Panc1 (cell line): ENCODE data around the gene IBA57. TPM values are rescaled to one million over a fixed set of nuclear protein-coding genes. Genes with fewer than 3 reads are reported as not detected.

ENCODE experiments used
- ATAC-seq: fragments of 200-7000 bp; cut with Tn5 transposase; 2 replicates; pipeline ENCODE4 v1.9.1; 2020; ENCODE audit warnings: mild to moderate bottlenecking, moderate library complexity
- BruUV-seq: library from RNA; stranded (reverse); fragments of 400-500 nt; replicated peaks from 2 replicates; lab custom pipeline; 2021; lab: Mats Ljungman, UMichigan
- CTCF ChIA-PET: fragments of 300-600 bp; sonication (Branson Sonifier 250); formaldehyde crosslinking; loops from one replicate; lab custom pipeline; 2022; ENCODE audit warnings: antibody characterized with exemption; lab: Charles Lee
- POLR2A ChIA-PET: fragments of 300-600 bp; sonication (Branson Sonifier 250); formaldehyde crosslinking; loops from one replicate; lab custom pipeline; 2022; ENCODE audit warnings: antibody characterized with exemption; lab: Charles Lee
- DNase-seq: peaks from one replicate; pipeline ENCODE4 v3.0.0-alpha.2; 2010; ENCODE audit warnings: low read depth, low spot score
- H3K27ac ChIP-seq: 2 replicates; pipeline ENCODE4 v1.5.1; 2011; ENCODE audit warnings: mild to moderate bottlenecking, low read length, inconsistent platforms
- H3K27me3 ChIP-seq: fragments of 200-500 bp; sonication (Bioruptor generic); 2 replicates; pipeline ENCODE4 v1.6.0; 2014; ENCODE audit warnings: low read length, inconsistent platforms; ENCODE audit not compliant: control insufficient read depth, insufficient read depth
- H3K36me3 ChIP-seq: fragments of 200-500 bp; sonication (Bioruptor generic); 2 replicates; pipeline ENCODE4 v1.5.1; 2014; ENCODE audit warnings: inconsistent platforms, mild to moderate bottlenecking, low read length, moderate library complexity; ENCODE audit not compliant: control insufficient read depth, insufficient read depth
- H3K4me1 ChIP-seq: 2 replicates; pipeline ENCODE4 v1.5.1; 2011; ENCODE audit warnings: inconsistent platforms, mild to moderate bottlenecking, low read length, moderate library complexity; ENCODE audit not compliant: control insufficient read depth, insufficient read depth
- H3K4me3 ChIP-seq, 2 experiments: 2 replicates each; pipeline ENCODE4 v1.5.1; 2011 to 2012; ENCODE audit warnings: low read depth in 2 of 2, low read length in 2 of 2, mild to moderate bottlenecking in 2 of 2, inconsistent platforms in 1 of 2, moderate library complexity in 1 of 2
- H3K9me3 ChIP-seq: fragments of 200-500 bp; sonication (Bioruptor generic); 2 replicates; pipeline ENCODE4 v1.5.1; 2014; ENCODE audit warnings: low read depth, mild to moderate bottlenecking, inconsistent platforms, low read length, moderate library complexity; ENCODE audit not compliant: control insufficient read depth, insufficient read depth
- POLR2AphosphoS5 ChIP-seq: IDR thresholded peaks from 2 replicates; pipeline ENCODE4 v1.6.1; 2012; ENCODE audit warnings: mild to moderate bottlenecking, low read depth, low read length, moderate library complexity
- SIN3A ChIP-seq: IDR thresholded peaks from 2 replicates; pipeline ENCODE4 v1.6.1; 2012; ENCODE audit warnings: low read depth, mild to moderate bottlenecking, low read length, moderate library complexity, borderline replicate concordance; ENCODE audit not compliant: insufficient read depth
- TCF7L2 ChIP-seq: IDR thresholded peaks from 2 replicates; pipeline ENCODE4 v1.6.1; 2011; ENCODE audit warnings: mild to moderate bottlenecking, low read depth, low read length, inconsistent platforms
- in situ Hi-C: cut with HindIII; loops from 2 replicates; pipeline ENCODE4 v1.10.0; 2016; ENCODE audit warnings: low sequenced_read_pairs, low pct_unique_long_range_greater_than_20kb
- intact Hi-C: fragments of 100-400 bp; cut with micrococcal nuclease; formaldehyde crosslinking; loops from one replicate; pipeline ENCODE4 v1.10.0; 2022; ENCODE audit not compliant: unreplicated experiment
- total RNA-seq: library from RNA; stranded (reverse); gene quantifications from one replicate; pipeline ENCODE4 v1.2.1, GENCODE V29; 2021; ENCODE audit not compliant: unreplicated experiment
- TF ChIP-seq, protein P1 (sequence below): fragments of 450-650 bp; IDR thresholded peaks from 2 replicates; pipeline ENCODE4 v1.5.1; 2017; ENCODE audit warnings: mild to moderate bottlenecking
- TF ChIP-seq, protein P2 (sequence below), 2 experiments: IDR thresholded peaks; 2 replicates each; pipeline ENCODE4 v1.6.1; 2011 to 2012; ENCODE audit warnings: low read depth in 2 of 2, control low read depth in 1 of 2, low read length in 1 of 2, mild to moderate bottlenecking in 1 of 2, moderate library complexity in 1 of 2; ENCODE audit not compliant: insufficient read depth in 1 of 2

IBA57 gene
- total RNA-seq, 1 experiment from 2014 or later: 11.3 TPM

DNA sequence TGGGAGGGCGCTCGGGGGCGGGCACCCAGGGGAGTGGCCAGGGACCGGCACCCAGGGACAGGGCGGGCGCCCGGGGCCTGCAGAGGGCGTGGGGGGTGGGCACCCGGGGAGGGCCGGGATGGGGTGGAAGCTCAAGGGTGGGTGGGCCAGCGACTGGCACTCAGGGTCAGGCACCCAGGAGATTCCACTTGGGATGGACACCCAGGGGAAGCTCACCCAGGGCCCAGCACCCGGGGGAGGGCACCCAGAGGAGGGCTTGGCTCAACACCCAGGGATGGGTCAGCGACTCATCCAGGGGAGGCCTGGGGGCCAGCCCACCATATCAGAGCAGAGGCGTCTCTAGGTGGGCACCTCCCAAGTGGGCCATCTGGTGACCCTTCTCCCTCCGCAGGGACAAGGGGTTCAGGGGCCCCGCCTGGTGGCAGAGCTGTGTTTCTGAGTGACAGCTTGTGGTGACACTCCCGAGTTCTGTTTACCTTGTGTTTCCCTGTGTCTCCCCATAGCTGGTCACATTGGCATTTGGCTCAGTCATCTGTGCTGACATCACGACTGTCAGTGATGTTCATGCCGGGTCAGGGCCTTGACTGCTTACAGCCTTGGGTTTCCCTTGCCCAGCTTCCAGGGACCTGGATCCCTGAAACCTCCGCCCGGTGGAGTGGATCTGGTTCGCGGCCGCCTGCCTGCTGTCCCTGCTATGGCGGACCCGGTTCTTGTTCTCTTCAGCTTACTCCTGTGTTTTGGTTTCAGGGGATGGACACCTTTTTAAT, 749 bp downstream of the IBA57 start:
- ChIA-PET POLR2A (interaction anchor here (0.6 kb wide), 4 partner anchors 9 to 316 kb away, joined by 3 to 13 read pairs (median 4); no protein-coding TSS in a partner anchor), CTCF (interaction anchor here (0.6 to 0.9 kb wide), 3 partner anchors 36 to 167 kb away, joined by 3 to 5 read pairs (median 3); no protein-coding TSS in a partner anchor)
- Histone ChIP-seq H3K27me3 (no peaks in the 10 kb centered on the region), H3K27ac (peak overlapping the region; percentile 80), H3K4me3 (peak overlapping the region; percentile 69 to 70), H3K4me1 (peaks cover 13% of the 10 kb centered on the region), H3K36me3 (no peaks in the 10 kb centered on the region), H3K9me3 (no peaks in the 10 kb centered on the region)
- ATAC-seq: peak; percentile 34
- BruUV-seq: no TSS peak
- in situ Hi-C loops: no loop called here
- intact Hi-C loops: no loop called here
- DNase-seq: peak; percentile 48
- TF ChIP-seq SIN3A (0 out of 2 replicates have a peak, but pooled peaks have one; percentile 75), TCF7L2 (no peak)

DNA sequence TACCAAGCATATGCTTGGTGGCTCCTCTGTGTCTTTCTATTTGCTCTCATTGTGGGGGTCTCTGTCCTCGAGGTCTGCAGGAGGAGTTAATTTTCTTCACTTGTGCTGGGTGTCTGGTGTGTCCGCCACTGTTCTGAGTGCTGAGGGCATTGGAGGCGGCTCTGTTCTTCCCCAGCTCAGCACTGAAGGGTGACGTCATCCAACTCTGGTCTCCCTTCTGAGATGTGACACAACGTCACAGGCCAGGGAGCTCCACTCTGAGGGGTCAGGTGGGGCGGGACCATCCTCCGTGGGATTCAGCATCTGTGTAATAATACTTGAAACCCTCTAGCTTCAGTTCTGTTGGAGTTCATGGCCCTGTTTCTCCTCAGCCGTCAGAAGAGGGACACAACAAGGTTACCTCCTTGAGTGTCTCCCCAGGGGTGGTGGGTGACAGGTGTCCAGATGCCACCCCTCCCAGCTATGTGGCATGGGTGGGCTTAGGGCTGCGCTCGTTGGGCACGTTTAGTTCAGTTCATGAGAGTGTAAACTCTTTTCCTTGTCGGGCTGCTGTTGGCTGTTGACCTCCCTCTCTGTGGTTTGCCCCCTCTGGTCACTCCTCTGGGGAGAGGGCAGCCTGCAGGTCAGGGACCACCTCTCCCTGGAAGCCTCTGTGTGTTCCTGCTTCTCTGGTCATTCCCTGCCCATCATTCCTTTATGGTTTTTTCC, 3.1 kb downstream of the IBA57 start:
- DNase-seq (no peak), ATAC-seq (no peak)
- Histone ChIP-seq H3K9me3 (no peaks in the 10 kb centered on the region), H3K36me3 (no peaks in the 10 kb centered on the region), H3K4me3 (no peak overlapping the region), H3K27me3 (no peaks in the 10 kb centered on the region), H3K27ac (no peak overlapping the region), H3K4me1 (peaks cover 9% of the 10 kb centered on the region)
- TF ChIP-seq POLR2AphosphoS5 (no peak), SIN3A (no peak), TCF7L2 (no peak)
- TF ChIP-seq, protein P1, sequence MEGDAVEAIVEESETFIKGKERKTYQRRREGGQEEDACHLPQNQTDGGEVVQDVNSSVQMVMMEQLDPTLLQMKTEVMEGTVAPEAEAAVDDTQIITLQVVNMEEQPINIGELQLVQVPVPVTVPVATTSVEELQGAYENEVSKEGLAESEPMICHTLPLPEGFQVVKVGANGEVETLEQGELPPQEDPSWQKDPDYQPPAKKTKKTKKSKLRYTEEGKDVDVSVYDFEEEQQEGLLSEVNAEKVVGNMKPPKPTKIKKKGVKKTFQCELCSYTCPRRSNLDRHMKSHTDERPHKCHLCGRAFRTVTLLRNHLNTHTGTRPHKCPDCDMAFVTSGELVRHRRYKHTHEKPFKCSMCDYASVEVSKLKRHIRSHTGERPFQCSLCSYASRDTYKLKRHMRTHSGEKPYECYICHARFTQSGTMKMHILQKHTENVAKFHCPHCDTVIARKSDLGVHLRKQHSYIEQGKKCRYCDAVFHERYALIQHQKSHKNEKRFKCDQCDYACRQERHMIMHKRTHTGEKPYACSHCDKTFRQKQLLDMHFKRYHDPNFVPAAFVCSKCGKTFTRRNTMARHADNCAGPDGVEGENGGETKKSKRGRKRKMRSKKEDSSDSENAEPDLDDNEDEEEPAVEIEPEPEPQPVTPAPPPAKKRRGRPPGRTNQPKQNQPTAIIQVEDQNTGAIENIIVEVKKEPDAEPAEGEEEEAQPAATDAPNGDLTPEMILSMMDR: no peak
- TF ChIP-seq, protein P2, sequence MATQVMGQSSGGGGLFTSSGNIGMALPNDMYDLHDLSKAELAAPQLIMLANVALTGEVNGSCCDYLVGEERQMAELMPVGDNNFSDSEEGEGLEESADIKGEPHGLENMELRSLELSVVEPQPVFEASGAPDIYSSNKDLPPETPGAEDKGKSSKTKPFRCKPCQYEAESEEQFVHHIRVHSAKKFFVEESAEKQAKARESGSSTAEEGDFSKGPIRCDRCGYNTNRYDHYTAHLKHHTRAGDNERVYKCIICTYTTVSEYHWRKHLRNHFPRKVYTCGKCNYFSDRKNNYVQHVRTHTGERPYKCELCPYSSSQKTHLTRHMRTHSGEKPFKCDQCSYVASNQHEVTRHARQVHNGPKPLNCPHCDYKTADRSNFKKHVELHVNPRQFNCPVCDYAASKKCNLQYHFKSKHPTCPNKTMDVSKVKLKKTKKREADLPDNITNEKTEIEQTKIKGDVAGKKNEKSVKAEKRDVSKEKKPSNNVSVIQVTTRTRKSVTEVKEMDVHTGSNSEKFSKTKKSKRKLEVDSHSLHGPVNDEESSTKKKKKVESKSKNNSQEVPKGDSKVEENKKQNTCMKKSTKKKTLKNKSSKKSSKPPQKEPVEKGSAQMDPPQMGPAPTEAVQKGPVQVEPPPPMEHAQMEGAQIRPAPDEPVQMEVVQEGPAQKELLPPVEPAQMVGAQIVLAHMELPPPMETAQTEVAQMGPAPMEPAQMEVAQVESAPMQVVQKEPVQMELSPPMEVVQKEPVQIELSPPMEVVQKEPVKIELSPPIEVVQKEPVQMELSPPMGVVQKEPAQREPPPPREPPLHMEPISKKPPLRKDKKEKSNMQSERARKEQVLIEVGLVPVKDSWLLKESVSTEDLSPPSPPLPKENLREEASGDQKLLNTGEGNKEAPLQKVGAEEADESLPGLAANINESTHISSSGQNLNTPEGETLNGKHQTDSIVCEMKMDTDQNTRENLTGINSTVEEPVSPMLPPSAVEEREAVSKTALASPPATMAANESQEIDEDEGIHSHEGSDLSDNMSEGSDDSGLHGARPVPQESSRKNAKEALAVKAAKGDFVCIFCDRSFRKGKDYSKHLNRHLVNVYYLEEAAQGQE (IDR thresholded peaks at IDR 0.05; ENCODE audit: insufficient read depth in 1 of 2, low read depth in 2 of 2, low read length in 1 of 2): no peak
- POLR2A ChIA-PET: interaction anchor here (0.6 kb wide), 1 partner anchor 1410 kb away, joined by 6 read pairs; no protein-coding TSS in a partner anchor
- BruUV-seq: no TSS peak
- in situ Hi-C loops: no loop called here
- CTCF ChIA-PET: no interaction called here
- intact Hi-C loops: no loop called here
